Stimulated activated CD4-positive, alpha-beta T cell treated with anti-CD3 and anti-CD28 coated beads, Interleukin-1b, Interleukin-23, amount 100 ng/mL, for 48 hours (primary cell): ENCODE measurements around the gene MDM4.
A peak's percentile ranks its signal among the peaks of the same experiment; 100 is the strongest.
"Not testable (repeated sequence)": the region's sequence is repeated elsewhere in the genome, so short reads cannot be mapped to it uniquely, and the experiment has no call there.

Experiments used
- DNase-seq: peaks from one replicate; pipeline ENCODE4 v3.0.0-alpha.2; 2020

MDM4 gene

DNA sequence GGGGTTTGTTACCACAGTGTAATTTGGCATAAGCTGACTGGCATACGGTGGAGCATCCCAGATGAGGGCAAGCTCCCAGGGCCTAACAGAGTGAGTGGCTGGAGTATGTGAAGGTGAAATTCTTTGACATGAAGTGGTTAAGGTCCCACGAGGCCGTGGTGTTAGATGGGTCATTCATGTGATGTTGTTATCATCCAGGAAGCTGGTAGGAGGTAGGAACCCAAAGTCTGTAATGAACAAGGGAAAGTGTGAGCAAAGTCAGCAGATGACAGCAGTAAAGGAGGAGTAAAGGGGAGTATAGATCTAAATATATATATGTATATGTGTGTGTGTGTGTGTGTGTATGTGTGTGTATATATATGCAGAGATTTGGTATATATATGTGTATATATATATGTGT lies 47.6 kb downstream of the MDM4 start:
- no peak for DNase-seq

DNA sequence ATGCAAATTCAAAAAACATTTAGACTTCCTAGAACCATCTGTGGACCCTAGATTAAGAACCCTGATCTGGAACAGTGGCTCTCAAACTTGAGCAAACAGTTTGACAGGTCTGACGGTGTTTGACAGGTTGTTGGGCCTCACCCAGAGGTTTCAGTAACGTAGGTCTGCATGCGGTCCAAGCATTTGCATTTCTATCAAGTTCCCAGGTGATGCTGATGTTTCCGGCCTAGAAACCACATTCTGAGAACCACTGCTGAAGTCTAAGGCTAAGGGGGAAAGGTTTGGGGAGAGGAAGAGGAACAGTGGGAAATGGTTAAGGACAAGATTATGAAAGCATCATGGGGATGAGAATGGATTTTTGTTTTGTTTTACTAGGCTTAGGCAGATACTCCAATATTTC lies 48.6 kb downstream of the MDM4 start:
- DNase-seq: peak; percentile 23

GRCh38 chr1:204565617-204566582 lies 49.7 kb downstream of the MDM4 start:
- peak; percentile 63 for DNase-seq

DNA sequence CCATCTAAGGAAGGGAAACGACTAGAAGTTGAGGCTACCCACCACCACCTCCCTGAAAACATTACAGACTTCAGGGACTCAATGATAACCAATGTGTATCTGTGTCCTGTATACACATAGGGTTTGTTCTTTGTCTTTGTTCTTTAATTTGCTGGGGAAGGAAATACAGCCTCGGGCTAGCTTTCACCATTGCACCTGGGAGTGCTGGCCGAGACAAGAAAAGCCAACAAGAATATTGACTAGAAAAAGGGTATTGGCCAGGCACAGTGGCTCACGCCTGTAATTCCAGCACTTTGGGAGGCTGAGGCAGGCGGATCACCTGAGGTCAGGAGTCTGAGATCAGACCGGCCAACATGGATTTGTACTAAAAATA lies 50.4 kb downstream of the MDM4 start:
- DNase-seq: no peak

DNA sequence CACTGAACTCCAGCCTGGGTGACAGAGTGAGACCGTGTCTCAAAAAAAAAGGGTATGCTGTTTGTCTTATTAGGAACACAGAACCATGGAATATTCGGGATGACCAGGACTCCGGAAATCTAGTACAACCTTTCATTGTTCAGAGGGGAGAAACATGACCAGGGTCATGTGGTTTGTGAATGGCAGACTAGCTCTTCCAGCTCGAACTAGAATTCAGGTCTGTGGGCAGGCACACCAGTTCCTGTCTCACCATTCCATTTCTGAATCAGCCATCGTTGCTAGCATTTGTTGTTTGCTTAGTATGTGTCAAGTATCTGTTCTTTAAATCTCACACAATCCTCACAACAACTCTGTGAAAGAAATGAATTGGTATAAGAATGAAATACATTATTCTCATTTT lies 50.9 kb downstream of the MDM4 start:
- no peak for DNase-seq

- DNase-seq: no peak
Measured at GRCh38 chr1:204568576-204569315, 52.5 kb downstream of the MDM4 start.

DNA sequence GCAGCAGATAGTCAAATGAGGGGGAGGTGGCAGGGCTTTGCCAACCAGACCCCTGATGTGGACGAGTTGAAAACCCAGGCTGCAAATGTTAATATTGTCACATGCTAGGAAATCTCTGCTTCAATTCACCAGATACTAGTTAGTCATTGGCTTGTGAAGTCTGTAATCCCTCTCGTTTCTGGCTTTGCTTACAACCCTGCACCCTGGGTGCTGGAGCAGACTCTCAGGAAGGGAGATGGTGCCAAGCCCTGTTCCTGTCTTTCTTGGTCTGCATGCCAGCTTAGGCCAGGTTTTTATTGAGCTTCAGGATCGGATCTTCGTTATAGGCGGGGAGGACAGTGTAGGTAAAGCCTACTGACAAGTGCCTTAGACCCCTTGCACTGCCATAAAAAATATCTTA lies 53.3 kb downstream of the MDM4 start:
- no peak for DNase-seq

DNA sequence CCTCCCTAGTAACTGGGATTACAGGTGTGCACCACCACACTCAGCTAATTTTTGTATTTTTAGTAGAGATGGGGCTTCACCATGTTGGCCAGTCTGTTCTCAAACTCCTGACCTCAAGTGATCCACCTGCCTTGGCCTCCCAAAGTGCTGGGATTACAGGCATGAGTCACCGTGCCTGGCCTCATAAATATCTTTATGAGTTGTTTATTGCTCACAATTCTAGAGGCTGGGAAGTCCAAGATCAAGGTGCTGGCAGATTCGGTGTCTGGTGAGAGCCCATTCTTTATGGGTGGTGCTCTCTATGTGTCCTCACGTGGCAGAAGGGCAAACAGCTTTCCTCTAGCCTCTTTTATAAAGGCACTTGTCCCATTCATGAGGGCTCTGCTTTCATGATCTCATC lies 53.8 kb downstream of the MDM4 start:
- not testable (repeated sequence) for DNase-seq

DNA sequence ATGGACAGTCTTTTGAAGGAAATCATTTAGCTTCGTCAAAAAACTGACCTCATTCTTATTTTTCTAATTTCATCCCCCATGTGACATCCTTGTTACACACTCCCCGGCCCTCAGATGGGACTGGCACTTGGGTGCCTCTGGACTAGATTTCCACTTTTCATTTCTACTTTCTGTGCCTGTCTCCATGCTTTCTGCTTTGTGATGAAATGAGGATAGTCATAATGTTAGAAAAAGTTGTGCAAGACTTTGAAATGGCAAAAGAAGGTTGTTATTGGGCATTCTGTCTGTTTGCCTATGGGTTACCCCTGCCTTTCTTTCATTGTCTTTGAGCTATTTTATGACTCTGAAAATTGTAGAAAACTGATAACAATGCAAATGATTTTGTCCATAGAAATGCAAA lies 54.9 kb downstream of the MDM4 start:
- DNase-seq: no peak

DNA sequence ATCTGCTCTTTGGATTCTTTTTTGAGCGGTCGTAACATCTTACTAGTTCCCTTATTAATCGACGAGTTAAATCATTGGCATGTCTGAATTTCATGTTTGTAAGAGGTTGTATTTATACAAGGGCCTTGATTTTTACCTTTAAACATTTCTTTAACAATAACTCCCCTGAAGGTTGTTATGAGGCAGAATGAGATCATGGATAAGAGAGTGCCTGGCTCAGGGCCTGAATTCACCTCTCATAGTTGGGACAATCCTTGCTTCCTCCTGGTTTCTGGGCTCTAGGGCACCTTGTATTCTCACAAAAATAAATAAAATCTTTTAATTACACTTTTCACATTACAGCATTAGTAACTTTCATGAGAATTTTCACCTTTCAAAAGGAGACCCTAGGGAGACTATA lies 55.4 kb downstream of the MDM4 start:
- no peak for DNase-seq

DNA sequence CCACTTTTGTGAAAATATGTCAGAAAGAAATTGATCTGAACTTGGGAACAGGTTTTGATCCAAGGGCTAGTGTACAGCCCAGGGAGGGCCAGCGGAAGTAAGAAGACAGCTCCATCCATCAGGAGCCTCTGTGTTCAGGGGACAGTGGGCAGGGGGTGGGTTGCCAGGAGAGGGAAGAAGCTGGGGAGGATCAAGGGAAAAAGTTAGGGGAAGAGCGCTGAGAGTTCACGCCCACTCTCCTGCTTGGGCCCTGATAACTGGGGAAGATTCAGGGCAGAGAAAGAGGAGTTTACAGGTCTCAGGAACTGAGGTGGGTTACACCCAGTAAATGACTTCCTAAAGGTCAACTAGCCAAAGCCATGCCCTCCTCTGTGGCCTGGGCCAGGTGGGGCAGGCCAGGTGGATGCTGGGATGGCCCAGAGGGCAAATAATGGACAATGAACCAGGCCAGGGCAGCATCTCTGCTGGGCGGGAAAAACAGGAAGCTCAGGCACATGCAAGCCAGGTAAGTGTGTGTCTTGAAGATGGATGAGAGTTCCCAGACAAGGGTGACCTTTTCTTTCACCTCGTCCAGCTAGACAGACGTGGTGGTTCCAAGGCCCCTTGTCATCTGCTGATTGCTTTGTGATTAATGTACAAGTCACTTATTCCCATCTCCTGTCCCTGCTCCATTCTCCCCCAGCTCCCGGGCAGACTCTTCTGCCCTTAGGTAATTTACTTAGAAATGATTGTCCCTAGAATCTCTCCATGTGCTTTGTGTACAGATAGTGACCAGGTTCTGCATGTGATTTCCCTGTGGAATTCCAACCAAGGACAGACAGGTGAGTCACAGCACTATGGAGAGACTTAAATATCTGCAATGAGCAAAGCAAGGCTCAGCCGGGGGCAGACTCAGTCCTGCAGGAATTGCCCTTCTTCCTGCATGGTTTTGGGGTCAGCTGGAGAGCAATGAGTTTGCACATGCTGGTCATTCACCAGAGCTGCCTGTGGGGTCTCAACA lies 57.0 kb downstream of the MDM4 start:
- no peak for DNase-seq

DNA sequence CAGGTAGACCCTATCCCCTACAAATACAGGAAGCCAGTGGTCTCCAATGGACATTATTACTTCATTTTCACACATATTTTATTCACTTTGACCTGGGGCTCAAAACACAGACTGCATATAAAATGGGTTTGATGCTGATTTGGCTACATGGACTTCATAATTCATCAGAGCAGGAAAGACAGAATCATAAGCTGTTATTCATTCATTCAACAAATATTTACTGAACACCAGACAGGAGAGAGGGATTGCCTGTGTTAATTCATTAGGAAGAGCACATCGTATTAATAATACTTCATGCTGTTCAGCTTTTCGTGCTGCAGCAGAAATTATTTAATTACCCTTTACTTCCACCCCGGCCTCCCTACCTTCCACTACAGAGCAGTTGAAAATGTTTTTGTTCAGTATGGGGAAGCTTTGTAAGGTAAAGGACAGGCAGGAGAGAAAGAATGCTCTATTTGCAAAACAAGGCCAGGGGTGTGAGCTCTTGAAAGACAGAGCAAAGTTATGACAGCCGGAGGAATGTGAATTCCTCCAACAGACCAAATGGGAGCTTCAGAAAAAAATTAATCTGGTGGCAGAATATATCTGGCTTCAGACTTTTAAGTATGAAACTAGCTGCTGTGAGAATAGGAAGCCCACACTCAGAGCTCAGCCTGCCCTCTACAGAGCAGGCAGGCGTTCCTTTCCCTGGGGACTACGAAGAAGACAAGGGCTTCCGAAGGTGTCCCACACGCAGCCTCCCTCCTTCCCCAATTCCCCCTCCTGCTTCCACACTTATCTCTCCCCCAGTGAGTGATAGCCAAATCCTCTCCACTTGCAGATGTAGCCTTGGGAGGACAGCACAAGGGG lies 58.0 kb downstream of the MDM4 start:
- DNase-seq: no peak

DNA sequence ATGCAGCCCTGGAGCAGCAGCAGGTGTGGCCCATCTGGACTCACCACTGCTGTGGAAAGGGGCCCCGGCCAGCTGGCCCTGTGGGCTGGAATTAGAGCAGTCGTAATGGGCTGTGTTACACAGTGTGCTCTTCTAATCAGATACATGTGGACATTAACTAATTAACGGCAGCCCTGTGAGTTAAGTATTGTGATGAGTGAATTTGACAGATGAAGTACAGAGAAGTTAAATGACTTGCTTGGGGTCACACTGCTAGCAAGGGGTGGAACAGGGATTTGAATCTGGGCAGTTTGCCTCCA lies 58.6 kb downstream of the MDM4 start:
- no peak for DNase-seq

DNA sequence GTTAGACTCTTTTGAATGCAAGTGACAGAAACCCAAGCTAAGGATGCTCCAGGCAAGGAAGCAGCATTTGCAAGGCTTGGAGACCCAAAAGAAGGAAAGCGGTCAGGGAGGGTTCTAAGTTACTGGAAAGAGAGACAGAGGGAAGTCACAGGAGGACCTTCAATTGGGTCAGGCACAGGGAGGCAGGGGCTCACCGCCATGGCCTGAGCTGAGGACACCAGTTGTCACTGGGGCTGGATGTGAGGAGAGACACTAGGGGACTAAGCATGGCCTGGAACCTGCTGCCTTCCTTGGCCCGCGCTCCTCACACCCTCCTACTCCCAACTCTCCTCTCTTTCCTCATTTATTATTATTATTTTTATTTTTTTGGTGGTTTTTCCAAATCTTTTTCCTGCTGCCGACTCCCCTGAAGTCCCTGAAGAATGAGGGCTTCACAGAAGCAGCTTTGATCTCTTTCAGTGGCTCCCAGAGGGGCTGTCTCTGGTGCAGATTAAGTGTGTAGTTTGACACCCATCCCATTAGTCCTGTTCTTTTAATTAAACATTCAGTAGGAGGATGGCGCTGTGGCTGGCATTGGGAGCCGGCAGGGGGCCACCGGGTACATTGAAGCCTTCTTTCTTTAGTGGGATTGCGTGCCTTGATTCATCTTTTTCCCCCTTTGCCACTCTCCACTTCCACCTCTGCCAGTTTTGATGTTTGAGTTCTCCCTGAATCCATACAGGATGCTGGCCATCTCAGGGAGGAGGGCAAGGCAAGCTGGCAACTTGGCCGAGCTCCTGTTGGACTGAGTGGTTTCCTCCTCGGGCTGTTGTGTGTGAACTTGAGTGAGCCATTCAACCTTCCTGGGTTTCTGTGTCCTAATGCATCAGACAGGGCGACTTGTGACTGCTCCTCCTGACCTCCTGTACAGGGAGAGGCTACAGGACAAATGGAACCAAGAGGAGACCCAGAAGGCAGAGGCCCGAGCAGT lies 59.3 kb downstream of the MDM4 start:
- no peak for DNase-seq

GRCh38 chr1:204576422-204576821 lies 60.2 kb downstream of the MDM4 start:
- DNase-seq: no peak

DNA sequence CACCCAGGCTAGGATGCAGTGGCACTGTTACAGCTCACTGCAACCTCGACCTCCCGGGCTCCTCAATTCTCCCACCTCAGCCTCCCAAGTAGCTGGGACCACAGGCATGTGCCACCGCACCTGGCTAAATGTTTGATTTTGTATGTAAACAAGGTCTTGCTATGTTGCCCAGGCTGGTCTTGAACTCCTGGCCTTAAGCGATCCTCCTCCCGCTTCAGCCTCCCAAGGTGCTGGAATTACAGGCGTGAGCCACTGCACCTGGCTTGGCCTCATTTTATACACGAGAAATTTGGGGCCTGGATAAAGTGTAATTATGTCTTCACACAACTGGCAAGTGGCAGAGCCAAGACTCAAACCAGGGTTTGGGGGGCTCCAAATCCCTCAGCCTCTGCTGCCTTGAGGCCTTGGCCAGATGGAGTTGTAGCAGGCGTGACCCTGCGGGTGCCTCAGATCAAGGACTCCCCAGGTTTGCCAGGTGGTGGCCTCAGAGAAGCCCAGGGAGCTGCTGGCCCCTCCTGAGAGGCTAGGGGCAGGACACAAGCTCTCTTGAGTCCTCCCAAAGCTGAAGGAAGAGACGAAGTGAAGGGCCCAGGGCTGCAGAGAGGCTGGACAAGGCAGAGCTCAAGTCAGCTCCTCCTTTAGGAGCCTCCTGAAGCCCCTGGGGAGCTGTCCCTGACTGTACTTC lies 61.7 kb downstream of the MDM4 start:
- DNase-seq: no peak

DNA sequence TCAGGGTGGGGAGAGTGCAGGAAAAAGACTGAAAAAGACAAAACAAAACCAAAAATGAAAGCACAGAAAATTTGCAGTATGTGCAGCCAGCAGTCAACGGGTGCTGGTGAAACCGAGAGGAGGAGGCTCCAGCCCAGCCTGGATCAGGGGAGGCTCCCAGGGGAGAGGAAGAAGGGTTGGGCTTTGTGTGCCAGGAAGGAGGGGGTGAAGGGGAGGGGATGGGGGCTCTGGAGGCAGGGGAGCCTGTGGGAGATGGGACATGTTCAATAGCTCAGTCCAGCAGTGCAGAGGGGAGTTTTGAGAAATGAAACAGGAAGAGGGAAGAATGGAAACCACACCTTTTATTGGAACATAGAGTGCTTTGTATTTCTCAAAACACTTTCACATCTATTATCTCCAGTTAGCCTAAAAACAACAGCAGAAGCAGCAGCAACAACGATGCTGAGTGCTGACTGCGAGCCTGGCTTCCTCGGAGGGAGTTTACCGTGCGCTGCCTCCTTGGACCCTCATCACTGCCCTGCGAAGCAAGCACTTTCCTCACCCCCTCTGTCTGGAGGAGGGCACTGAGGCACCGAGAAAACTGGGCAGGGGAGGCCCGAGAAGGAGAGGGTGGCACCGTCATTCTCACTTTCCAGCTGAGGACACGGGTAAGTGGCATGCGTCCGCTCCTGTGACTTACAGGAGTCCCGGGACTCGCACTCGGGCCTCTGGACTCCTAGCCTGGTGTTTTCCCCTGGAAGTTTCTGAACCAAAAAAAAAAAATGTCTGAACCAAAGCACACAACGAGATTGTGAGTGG lies 62.9 kb downstream of the MDM4 start:
- DNase-seq: peak; percentile 36

DNA sequence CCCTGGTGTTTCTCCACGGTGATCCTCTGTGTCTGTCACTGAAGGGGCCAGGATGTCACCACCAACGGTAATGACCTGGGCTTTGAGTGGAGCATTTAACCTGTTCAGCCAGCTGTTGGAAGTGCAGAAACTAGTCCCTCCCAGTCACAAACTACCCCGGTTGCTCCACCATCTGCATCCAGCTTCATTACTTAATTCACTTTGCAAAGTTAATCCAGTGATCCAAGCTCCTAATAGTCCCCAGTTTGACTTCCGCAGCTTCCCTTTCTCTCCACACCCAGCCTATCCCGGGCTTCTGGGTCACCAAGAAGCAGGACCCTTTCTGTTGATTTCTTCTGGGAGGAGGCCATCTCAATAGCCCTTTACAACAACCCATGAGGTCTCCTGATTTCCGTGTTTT lies 63.5 kb downstream of the MDM4 start:
- DNase-seq: no peak

DNA sequence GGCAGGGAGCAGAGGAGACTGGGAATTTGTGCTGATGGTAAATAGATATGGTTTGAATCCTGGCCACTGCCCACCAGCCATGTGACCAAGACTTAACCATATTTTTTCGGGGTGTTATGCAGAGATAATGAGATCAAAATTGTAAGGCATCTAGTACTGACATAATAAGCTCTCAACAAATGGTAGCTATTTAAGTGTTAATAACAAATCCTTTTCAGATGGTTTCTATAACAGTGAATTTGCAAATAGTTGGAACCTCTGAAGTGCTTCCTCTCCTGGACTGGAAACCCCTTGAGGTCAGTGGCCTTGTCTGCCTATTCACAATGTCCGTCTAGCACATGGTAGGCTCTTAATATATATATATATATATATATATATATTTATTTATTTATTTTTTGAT lies 64.7 kb downstream of the MDM4 start:
- no peak for DNase-seq

DNA sequence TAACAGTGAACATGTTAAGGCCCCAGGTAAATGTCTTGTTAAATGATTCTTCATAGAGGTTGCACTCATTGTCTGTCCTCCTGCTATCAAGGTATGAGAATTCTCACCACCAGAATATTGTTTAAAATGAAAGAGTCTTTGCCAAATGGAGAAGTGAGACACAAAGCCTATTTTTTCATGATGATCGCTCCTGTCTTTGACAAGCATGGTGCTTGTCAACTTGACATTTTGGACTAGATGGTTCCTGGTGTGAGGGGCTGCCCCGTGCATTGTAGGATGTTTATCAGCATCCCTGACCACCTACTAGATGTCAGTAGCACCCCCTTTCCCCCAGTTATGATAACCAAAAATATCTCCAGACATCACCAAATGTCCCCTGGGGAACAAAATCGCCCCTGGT lies 65.6 kb downstream of the MDM4 start:
- no peak for DNase-seq
